SW 1271 (cell line): ENCODE data around the gene INHBA.

Source experiments
- DNase-seq, 2 experiments: peaks; one replicate each; lab custom pipeline; 2025; lab: John Stamatoyannopoulos, UW

Gene INHBA

GRCh38 chr7:41711283-41712064 is 8.6 kb upstream of the INHBA start:
- peak in 1 of 2 experiments; percentile 16 for DNase-seq

GRCh38 chr7:41710838-41711237 is 7.9 kb upstream of the INHBA start:
- DNase-seq = no peak

- DNase-seq = no peak
These were observed 6.7 kb upstream of the INHBA start for GRCh38 chr7:41709621-41710020.

- DNase-seq = no peak
These were observed 5.9 kb upstream of the INHBA start for GRCh38 chr7:41708581-41709358.

GRCh38 chr7:41706228-41706930 is 3.5 kb upstream of the INHBA start:
- DNase-seq = no peak

- peak; percentile 44 to 60 for DNase-seq
These were observed 2.4 kb upstream of the INHBA start for GRCh38 chr7:41705109-41705901.

- DNase-seq = no peak
These were observed 1.6 kb downstream of the INHBA start for GRCh38 chr7:41701068-41701941.

GRCh38 chr7:41700044-41700471 is 2.8 kb downstream of the INHBA start:
- no peak for DNase-seq

GRCh38 chr7:41699516-41699915 is 3.4 kb downstream of the INHBA start:
- DNase-seq = no peak

GRCh38 chr7:41698726-41699125 is 4.2 kb downstream of the INHBA start:
- DNase-seq = no peak

GRCh38 chr7:41698114-41698513 is 4.8 kb downstream of the INHBA start:
- DNase-seq = no peak

- peak in 1 of 2 experiments; percentile 6 for DNase-seq
These were observed 6.5 kb downstream of the INHBA start for GRCh38 chr7:41696323-41696916.

- DNase-seq = no peak
These were observed 7.1 kb downstream of the INHBA start for GRCh38 chr7:41695661-41696322.

- no peak for DNase-seq
These were observed 8.4 kb downstream of the INHBA start for GRCh38 chr7:41694495-41694894.

GRCh38 chr7:41693150-41693997 is 9.5 kb downstream of the INHBA start:
- no peak for DNase-seq

GRCh38 chr7:41692251-41692650 is 10.6 kb downstream of the INHBA start:
- DNase-seq = no peak

- DNase-seq = no peak
These were observed 11.4 kb downstream of the INHBA start for GRCh38 chr7:41691286-41692190.

- DNase-seq = no peak
These were observed 13.1 kb downstream of the INHBA start for GRCh38 chr7:41689815-41690214.
